ENCODE measurements around the gene SERPINA12. TPM values are rescaled to one million over a fixed set of nuclear protein-coding genes. Genes with fewer than 3 reads are reported as not detected.
"Not testable (repeated sequence)": the region's sequence is repeated elsewhere in the genome, so short reads cannot be mapped to it uniquely, and the experiment has no call there.

Gene SERPINA12
- total RNA-seq, 1 experiment from 2014 or later: not detected

- H3K9me2 ChIP-seq (ENCODE audit: insufficient read depth); H3K4me3 ChIP-seq (replicated peaks in 1 of 2; ENCODE audit: low read depth in 1 of 2, low read length in 2 of 2); DNase-seq (ENCODE audit: low read depth, low spot score); H3K9ac ChIP-seq (ENCODE audit: low read length); BruUV-seq (replicated peaks); H3K9me3 ChIP-seq (ENCODE audit: control insufficient read depth in 1 of 2, insufficient read depth in 1 of 2, low read depth in 1 of 2, low read length in 2 of 2); H3K27ac ChIP-seq (ENCODE audit: low read depth, low read length); H3K4me1 ChIP-seq (ENCODE audit: control insufficient read depth in 1 of 2, insufficient read depth in 2 of 2, low read length in 2 of 2); H3K36me3 ChIP-seq (ENCODE audit: control insufficient read depth in 1 of 2, insufficient read depth in 2 of 2, low read length in 2 of 2); H2AFZ ChIP-seq (ENCODE audit: low read depth, low read length, poor library complexity, severe bottlenecking); H3K4me2 ChIP-seq (ENCODE audit: low read length); H3K27me3 ChIP-seq (ENCODE audit: insufficient read depth, low read length); POLR2A ChIA-PET; intact Hi-C loops (cut with micrococcal nuclease); CTCF ChIA-PET; ATAC-seq; RAD21 ChIA-PET (ENCODE audit: low non-redundant PET in 1 of 2, low total read pairs in 2 of 2, uncharacterized antibody in 2 of 2, unreplicated experiment in 2 of 2); H3K79me2 ChIP-seq (ENCODE audit: insufficient read depth, low read length); H4K20me1 ChIP-seq (ENCODE audit: insufficient read depth): not testable (repeated sequence)
These were observed 1.2 kb upstream of the SERPINA12 start for GRCh38 chr14:94510481-94510880.

GRCh38 chr14:94505641-94506040 is 3.6 kb downstream of the SERPINA12 start:
- ATAC-seq: no peak
- BruUV-seq (replicated peaks): no TSS peak
- Histone ChIP-seq H3K4me3 (replicated peaks in 1 of 2; ENCODE audit: low read depth in 1 of 2, low read length in 2 of 2) (no peak overlapping the region), H3K4me1 (ENCODE audit: control insufficient read depth in 1 of 2, insufficient read depth in 2 of 2, low read length in 2 of 2) (no peaks in the 10 kb centered on the region), H3K9me3 (ENCODE audit: control insufficient read depth in 1 of 2, insufficient read depth in 1 of 2, low read depth in 1 of 2, low read length in 2 of 2) (no peaks in the 10 kb centered on the region), H3K79me2 (ENCODE audit: insufficient read depth, low read length) (no peaks in the 10 kb centered on the region), H3K27me3 (ENCODE audit: insufficient read depth, low read length) (no peaks in the 10 kb centered on the region), H3K36me3 (ENCODE audit: control insufficient read depth in 1 of 2, insufficient read depth in 2 of 2, low read length in 2 of 2) (no peaks in the 10 kb centered on the region), H4K20me1 (ENCODE audit: insufficient read depth) (no peaks in the 10 kb centered on the region), H3K9me2 (ENCODE audit: insufficient read depth) (no peaks in the 10 kb centered on the region), H3K9ac (ENCODE audit: low read length) (no peak overlapping the region), H2AFZ (ENCODE audit: low read depth, low read length, poor library complexity, severe bottlenecking) (no peak overlapping the region), H3K27ac (ENCODE audit: low read depth, low read length) (no peak overlapping the region), H3K4me2 (ENCODE audit: low read length) (no peak overlapping the region)
- no peak for DNase-seq (ENCODE audit: low read depth, low spot score)
- intact Hi-C loops (cut with micrococcal nuclease): no loop called here
- TF ChIP-seq RAD21 (IDR thresholded peaks at IDR 0.05; ENCODE audit: low read depth): no peak
- ChIA-PET CTCF (no interaction called here), RAD21 (ENCODE audit: low non-redundant PET in 1 of 2, low total read pairs in 2 of 2, uncharacterized antibody in 2 of 2, unreplicated experiment in 2 of 2) (no interaction called here), POLR2A (no interaction called here)

- no peak overlapping the region for H2AFZ ChIP-seq (ENCODE audit: low read depth, low read length, poor library complexity, severe bottlenecking)
- no peaks in the 10 kb centered on the region for H3K79me2 ChIP-seq (ENCODE audit: insufficient read depth, low read length)
- H3K4me2 ChIP-seq (ENCODE audit: low read length): no peak overlapping the region
- TF ChIP-seq MAX (IDR thresholded peaks at IDR 0.05) (no peak), EZH2phosphoT487 (IDR thresholded peaks at IDR 0.05; ENCODE audit: borderline replicate concordance) (no peak), CEBPB (IDR thresholded peaks at IDR 0.05; ENCODE audit: low read depth) (no peak), SRF (IDR thresholded peaks at IDR 0.05; ENCODE audit: low read depth) (no peak), EGR1 (IDR thresholded peaks at IDR 0.05; ENCODE audit: low read depth) (no peak)
- no peak for DNase-seq (ENCODE audit: low read depth, low spot score)
- ChIA-PET RAD21 (ENCODE audit: low non-redundant PET in 1 of 2, low total read pairs in 2 of 2, uncharacterized antibody in 2 of 2, unreplicated experiment in 2 of 2) (no interaction called here), POLR2A (no interaction called here), CTCF (no interaction called here)
- H4K20me1 ChIP-seq (ENCODE audit: insufficient read depth): no peaks in the 10 kb centered on the region
- no peaks in the 10 kb centered on the region for H3K9me3 ChIP-seq (ENCODE audit: control insufficient read depth in 1 of 2, insufficient read depth in 1 of 2, low read depth in 1 of 2, low read length in 2 of 2)
- H3K4me3 ChIP-seq (replicated peaks in 1 of 2; ENCODE audit: low read depth in 1 of 2, low read length in 2 of 2): no peak overlapping the region
- H3K4me1 ChIP-seq (ENCODE audit: control insufficient read depth in 1 of 2, insufficient read depth in 2 of 2, low read length in 2 of 2): no peaks in the 10 kb centered on the region
- no peak overlapping the region for H3K27ac ChIP-seq (ENCODE audit: low read depth, low read length)
- no peaks in the 10 kb centered on the region for H3K36me3 ChIP-seq (ENCODE audit: control insufficient read depth in 1 of 2, insufficient read depth in 2 of 2, low read length in 2 of 2)
- H3K27me3 ChIP-seq (ENCODE audit: insufficient read depth, low read length): no peaks in the 10 kb centered on the region
- no peaks in the 10 kb centered on the region for H3K9me2 ChIP-seq (ENCODE audit: insufficient read depth)
- no TSS peak for BruUV-seq (replicated peaks)
- intact Hi-C loops (cut with micrococcal nuclease): no loop called here
- ATAC-seq: no peak
- no peak overlapping the region for H3K9ac ChIP-seq (ENCODE audit: low read length)
These were observed 4.1 kb downstream of the SERPINA12 start for GRCh38 chr14:94505206-94505605.

Data from HCT116 (cell line).